ACHN (cell line): ENCODE data around the gene NALF2.

Experiments used
- DNase-seq: peaks from one replicate; pipeline ENCODE4 v3.0.0-alpha.2; 2015
- in situ Hi-C: cut with HindIII; loops from 2 replicates; pipeline ENCODE4 v1.10.0; 2017; ENCODE audit warnings: low sequenced_read_pairs, low pct_ligation_motif_present, low pct_unique_long_range_greater_than_20kb

Gene NALF2

DNA sequence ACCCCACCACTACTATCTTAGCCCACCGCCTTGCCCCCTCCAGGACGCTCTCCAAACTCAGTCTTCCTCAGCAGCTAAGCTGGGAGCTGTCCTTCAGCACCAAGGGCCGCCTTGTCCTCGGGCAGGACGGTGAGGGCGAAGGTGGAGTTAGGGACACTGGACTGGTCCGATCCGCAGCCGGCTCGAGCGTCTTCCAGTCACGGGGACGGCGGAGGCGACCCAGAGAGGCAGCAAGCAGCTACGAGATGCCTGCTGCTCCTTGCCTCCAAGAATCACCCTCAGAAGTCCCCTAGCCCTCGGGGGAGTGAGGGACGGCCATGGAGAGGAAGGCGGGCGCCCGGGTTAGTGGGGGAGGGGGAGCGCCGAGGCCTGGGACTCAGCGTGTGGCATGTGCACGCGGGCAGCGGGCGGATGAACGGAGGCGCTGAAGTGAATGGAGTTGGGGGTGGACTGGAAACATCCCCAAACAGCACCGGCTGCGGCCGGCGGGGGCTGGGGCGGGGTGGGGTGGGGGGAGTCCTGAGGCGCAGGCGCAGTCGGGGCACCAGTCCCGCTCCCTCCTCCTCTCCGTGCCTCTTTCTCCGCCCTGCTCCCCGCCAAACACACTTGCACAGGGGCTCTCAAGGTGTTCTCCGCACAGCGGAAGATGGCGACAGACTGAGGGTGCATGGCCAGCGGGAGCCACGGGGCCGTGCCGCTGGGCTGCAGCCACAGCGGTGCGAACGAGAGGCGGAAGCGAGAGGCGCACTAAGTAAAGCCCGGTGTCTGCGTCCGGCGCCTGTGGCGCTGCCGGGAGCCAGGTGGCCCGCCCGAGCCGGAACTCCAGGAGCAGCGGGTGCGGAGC, at the start of gene NALF2:
TSS of gene NALF2 (plus strand) at position 545 of the 844 bp plus-strand sequence. CDS start 957 bp downstream, outside the sequence.
- peak; percentile 63 for DNase-seq
- in situ Hi-C loops = no loop called here

GRCh38 chrX:69457756-69458155, 46.4 kb upstream of the NALF2 start:
- DNase-seq = no peak
- in situ Hi-C loops = no loop called here

- no peak for DNase-seq
- in situ Hi-C loops = no loop called here
These were observed 37.6 kb upstream of the NALF2 start for GRCh38 chrX:69466546-69466945.

DNA sequence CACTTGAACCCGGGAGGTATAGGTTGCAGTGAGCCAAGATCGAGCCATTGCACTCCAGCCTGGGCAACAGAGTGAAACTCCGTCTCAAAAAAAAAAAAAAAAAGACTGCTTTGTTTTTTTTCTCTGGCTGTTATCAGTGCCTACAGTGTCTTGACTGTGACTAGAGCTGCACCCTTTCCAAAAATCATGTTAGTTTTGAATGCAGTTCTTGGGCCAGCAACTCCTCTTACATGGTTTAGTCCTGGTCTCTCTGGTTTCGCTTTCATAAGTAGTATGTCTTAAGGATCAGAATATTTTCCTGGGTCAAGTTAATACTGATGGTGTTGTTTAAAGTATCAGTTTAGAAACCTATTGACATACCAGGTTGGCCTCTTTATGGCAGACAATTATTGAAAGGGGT, 34.2 kb upstream of the NALF2 start:
- in situ Hi-C loops = no loop called here
- DNase-seq = no peak

- in situ Hi-C loops = no loop called here
- DNase-seq = no peak
These were observed 14.5 kb upstream of the NALF2 start for GRCh38 chrX:69489625-69490024.

DNA sequence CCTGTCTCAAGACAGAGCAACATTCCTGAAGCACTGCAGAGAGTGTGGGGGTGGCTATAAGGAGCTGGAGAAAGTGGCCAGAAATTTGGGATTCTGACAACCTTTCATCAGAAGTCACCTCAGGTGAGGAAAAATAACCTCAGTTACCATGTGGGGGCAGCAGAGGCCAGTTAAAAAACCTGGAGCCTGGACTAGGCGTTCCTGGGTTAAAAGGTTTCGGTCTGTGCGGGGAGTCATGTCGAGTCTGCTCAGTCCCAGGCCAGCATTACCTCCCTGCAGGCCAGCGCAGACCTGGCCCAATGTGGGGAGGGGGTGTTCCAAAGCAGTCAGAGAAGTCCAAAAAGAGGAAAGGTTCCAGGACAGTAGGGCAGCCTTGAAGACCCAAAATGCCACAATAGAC, 10.9 kb upstream of the NALF2 start:
- DNase-seq = peak; percentile 29
- in situ Hi-C loops = no loop called here

DNA sequence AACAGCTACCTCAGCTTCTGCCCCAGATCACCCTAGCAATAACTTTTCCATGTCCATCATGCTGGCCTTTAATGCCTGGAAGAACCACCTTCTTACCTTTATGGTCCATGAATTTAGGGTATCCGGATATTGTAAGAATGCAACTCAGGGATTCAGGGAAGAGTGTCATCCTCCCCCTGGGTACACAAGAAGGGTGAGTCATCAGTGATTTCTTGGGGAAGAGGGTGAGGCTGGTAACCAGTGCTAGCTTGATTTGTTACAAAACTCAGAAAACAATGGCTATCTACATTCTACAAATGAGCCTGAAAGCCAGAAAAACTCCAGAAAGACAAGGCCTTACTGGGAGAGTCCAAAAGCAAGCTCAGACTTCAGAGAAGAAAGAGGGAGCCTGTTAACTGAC, 10.4 kb upstream of the NALF2 start:
- in situ Hi-C loops = no loop called here
- DNase-seq = no peak

DNA sequence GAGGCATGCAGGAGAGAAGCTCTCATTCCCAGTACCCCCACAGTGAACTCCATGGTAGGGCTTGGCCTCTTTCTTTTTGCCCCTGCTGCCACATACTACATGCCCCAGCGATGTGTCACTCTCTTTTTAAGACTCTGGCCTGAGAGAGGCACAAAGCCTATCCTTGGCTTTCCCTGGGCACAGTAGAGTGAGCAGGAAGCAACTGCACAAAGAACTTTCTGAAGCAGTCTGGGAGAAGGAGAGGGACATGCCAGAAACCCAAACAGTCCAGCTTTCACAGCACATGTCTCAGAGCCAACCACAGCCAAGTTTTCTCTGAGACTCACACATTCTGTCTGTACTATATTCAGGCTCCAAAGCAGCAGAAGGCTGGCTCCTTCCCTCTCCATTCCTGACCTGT, 7.9 kb upstream of the NALF2 start:
- in situ Hi-C loops = no loop called here
- no peak for DNase-seq

DNA sequence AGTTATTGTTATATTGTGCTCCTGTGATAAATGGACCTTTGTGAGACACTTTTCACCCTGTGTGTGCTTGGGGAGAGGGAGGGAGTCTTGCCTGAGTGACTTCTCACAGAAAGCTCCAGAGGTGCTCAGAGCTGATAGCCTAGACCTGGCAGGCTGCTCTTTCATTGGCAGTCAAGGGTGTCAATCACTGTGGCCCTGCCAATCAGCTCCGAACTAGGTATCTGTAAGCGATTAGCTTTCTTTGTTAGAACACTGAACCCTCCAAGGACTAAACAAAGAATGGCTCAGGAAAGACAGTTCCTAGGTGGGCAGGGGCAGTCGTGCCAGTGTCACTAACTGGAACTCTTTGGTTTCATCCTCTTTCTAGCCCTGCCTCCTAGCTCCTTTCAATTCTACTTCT, 2.7 kb upstream of the NALF2 start:
- no peak for DNase-seq
- in situ Hi-C loops = no loop called here

- no peak for DNase-seq
- in situ Hi-C loops = no loop called here
These were observed 821 bp upstream of the NALF2 start for GRCh38 chrX:69503228-69503781.

- in situ Hi-C loops = no loop called here
These were observed 793 bp downstream of the NALF2 start for GRCh38 chrX:69504626-69505612.

DNA sequence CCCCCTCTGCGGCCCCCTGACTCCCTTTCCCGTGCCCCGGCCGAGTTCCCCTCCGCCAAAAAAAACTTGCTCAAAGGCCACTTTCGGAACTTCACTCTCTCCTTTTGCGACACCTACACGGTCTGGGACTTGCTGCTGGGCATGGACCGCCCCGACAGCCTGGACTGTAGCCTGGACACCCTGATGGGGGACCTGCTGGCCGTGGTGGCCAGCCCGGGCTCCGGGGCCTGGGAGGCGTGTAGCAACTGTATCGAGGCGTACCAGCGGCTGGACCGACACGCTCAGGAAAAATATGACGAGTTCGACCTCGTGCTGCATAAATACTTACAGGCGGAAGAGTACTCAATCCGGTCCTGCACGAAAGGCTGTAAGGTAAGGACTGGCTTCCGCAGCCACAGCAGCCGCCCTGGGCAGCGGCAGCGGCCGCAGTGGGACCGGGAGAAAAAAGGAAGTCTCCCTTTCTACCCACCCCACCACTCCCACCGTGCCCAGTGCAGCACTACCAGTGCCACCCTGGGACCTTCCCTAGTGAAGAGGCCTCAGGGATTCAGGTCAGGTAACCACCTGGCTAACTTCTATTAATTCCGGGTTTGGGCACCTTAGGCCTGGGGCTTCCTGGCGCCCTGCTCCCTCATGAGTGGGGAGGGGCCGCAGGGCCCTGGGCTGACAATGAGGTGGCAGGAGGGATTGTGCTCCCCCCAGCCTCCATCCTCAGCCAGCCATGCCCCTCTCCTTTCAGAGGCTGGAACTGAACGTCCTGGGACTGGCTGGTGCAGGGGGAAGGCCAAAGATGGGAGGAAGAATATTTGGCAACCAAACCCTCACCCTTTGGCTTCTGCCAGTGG, 1.9 kb downstream of the NALF2 start:
- in situ Hi-C loops = no loop called here
- no peak for DNase-seq

More at GRCh38 chrX:69504626-69505612, 793 bp downstream of the NALF2 start:
- DNase-seq = no peak

DNA sequence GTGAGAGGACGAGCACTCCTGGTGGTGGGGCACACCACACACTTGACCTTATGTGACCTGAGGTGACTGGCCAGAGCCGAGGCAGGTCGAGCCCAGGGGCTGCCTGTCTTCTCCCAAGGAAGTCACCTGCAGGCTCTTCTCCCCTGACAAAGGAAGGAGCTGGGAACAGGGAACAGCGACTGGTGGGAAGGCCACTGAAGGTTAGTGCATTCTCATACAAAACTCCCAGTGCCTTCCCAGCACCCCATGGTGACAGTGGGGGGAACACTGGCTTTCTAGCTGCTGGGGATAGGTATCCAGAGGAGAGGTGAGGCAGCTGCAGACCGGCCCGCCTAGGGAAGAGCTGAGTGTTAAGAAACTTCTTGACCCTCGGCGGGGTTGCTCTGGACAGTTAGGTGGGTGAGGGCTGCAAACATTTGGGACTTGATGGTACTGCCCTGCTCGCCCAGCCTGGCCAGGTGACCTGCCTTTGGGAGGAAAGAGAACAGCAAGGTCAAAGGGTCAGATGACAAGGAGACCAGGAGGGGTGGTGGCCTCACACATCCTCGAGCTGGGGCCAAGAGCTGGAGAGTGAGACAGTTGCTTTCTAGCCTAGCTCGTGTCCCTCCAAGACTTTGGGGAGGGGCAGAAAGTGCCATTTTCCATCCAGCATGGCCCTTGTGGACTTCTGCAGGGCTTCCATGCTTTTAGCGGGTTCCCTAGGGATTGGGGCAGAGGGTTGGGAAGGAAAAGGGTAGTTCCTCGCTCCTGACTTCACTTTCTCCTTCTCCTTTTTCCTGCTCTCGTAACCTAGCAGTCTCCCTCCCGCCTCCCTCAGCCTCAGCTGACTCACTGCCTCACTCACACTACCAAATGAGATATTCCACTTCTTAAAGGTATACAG, 2.7 kb downstream of the NALF2 start:
- in situ Hi-C loops = no loop called here
- DNase-seq = no peak

- in situ Hi-C loops = no loop called here
These were observed 3.3 kb downstream of the NALF2 start for GRCh38 chrX:69507500-69507789.

DNA sequence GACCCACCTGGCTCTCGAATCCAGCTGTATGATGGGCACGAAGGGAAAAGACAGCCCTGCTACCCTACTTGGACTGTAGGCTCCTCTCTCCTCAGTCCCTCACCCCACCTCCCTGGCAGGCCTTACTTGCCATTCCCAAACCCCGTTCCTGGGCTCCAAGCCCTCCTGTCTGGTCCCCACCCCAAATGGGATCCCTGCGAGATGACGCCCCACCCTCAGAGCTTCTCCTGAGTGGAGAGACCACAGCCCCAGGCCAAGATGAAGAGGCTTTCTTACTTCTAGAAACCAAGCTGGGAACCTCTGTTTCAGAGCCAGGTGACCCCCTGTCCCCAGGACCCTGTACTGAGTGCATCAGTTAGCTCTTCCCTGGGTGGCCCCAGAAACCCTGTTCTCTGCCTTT, 4.5 kb downstream of the NALF2 start:
- DNase-seq = no peak
- in situ Hi-C loops = no loop called here

More at GRCh38 chrX:69507500-69507789, 3.3 kb downstream of the NALF2 start:
- DNase-seq = no peak

DNA sequence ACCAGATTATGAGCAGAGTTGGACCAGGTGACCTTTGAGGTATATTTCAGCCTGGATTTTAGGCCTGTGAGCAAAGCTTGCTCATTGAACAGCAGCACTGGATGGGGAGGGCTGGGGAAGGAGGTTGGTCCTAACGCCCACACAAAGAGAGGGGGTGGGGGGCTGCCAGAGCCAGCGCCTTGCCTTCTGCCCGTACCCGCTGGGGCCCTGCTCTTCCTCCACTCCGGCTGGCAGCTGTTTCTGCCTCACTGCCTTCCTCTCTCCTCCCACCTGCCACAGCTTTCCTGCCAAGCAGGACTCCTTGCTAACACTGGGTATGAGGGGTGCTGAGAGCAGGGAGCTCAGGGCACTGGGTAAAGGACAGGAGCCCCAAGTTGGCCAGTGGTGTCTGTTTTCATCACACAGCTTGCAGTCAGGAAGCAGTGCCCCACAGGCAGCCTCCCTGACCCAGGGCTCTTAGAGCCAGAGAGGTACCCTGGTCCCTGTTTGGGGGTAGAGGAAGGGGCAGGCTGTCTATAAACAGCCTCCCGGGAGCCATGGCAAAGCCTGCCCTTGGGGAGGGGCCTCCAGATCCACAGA, 6.1 kb downstream of the NALF2 start:
- no peak for DNase-seq
- in situ Hi-C loops = no loop called here

DNA sequence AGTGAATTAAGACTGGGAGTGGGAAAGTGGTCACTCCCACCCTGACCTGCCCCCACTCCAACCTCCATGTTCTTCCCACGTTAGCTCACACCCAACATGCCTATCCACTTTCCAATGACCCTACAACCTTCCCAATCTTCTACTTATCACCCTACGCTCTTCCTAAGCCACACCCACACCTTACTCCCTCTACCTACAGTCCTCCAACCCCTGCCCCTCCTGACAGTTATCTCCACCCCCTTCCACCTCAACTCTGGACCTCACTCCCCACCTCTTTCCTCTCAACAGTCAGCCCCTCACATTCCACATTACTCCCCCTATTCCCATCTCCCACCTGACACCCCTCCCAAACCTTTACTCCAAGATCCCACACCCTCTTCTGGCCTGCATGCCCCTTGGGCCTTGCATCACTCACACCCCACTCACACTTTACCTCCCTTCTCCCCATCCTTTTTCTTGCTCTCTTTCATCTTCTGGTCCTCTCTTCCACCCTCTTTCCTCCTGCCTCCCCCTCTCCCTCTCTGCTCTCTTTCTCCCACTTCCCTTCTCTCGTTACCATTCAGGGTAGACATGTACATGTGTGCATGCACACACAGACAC, 6.9 kb downstream of the NALF2 start:
- in situ Hi-C loops = no loop called here
- DNase-seq = no peak
